ENCODE measurements around the gene OR51B4.
"Not testable (repeated sequence)": the region's sequence is repeated elsewhere in the genome, so short reads cannot be mapped to it uniquely, and the experiment has no call there.

OR51B4 gene

GRCh38 chr11:5300251-5300650 lies 1.5 kb downstream of the OR51B4 start:
- H3K9me3 ChIP-seq = no peaks in the 10 kb centered on the region
- DNase-seq = no peak
- no peak overlapping the region for H3K4me3 ChIP-seq (ENCODE audit: low read depth, low read length)
- no peaks in the 10 kb centered on the region for H3K36me3 ChIP-seq
- no peak for TF ChIP-seq CTCF (IDR thresholded peaks at IDR 0.05; ENCODE audit: low read depth, low read length)
- no peaks in the 10 kb centered on the region for H3K27me3 ChIP-seq
- no peaks in the 10 kb centered on the region for H3K4me1 ChIP-seq

GRCh38 chr11:5298451-5298850 lies 3.3 kb downstream of the OR51B4 start:
- no peak for DNase-seq
- Histone ChIP-seq H3K9me3 (no peaks in the 10 kb centered on the region), H3K36me3 (no peaks in the 10 kb centered on the region), H3K4me1 (no peaks in the 10 kb centered on the region), H3K4me3 (ENCODE audit: low read depth, low read length) (no peak overlapping the region), H3K27me3 (no peaks in the 10 kb centered on the region)
- no peak for TF ChIP-seq CTCF (IDR thresholded peaks at IDR 0.05; ENCODE audit: low read depth, low read length)

- no peaks in the 10 kb centered on the region for H3K27me3 ChIP-seq
- DNase-seq = no peak
- H3K36me3 ChIP-seq = no peaks in the 10 kb centered on the region
- no peak overlapping the region for H3K4me3 ChIP-seq (ENCODE audit: low read depth, low read length)
- TF ChIP-seq CTCF (IDR thresholded peaks at IDR 0.05; ENCODE audit: low read depth, low read length) = no peak
- H3K9me3 ChIP-seq = no peaks in the 10 kb centered on the region
- H3K4me1 ChIP-seq = no peaks in the 10 kb centered on the region
Measured at GRCh38 chr11:5297721-5298323, 3.9 kb downstream of the OR51B4 start.

GRCh38 chr11:5294342-5294995 lies 7.3 kb downstream of the OR51B4 start:
- DNase-seq; H3K9me3 ChIP-seq; H3K4me3 ChIP-seq (ENCODE audit: low read depth, low read length); H3K36me3 ChIP-seq; H3K4me1 ChIP-seq; H3K27me3 ChIP-seq: not testable (repeated sequence)

- Histone ChIP-seq H3K4me1 (no peaks in the 10 kb centered on the region), H3K27me3 (no peaks in the 10 kb centered on the region), H3K36me3 (no peaks in the 10 kb centered on the region), H3K4me3 (ENCODE audit: low read depth, low read length) (no peak overlapping the region), H3K9me3 (no peaks in the 10 kb centered on the region)
- no peak for DNase-seq
- no peak for TF ChIP-seq CTCF (IDR thresholded peaks at IDR 0.05; ENCODE audit: low read depth, low read length)
Measured at GRCh38 chr11:5293028-5293427, 8.7 kb downstream of the OR51B4 start.

- DNase-seq = no peak
- no peaks in the 10 kb centered on the region for H3K4me1 ChIP-seq
- TF ChIP-seq CTCF (IDR thresholded peaks at IDR 0.05; ENCODE audit: low read depth, low read length) = peak; percentile 17; the same call in 1 of the 2 replicates
- H3K9me3 ChIP-seq = no peaks in the 10 kb centered on the region
- no peak overlapping the region for H3K4me3 ChIP-seq (ENCODE audit: low read depth, low read length)
- H3K27me3 ChIP-seq = no peaks in the 10 kb centered on the region
- no peaks in the 10 kb centered on the region for H3K36me3 ChIP-seq
Measured at GRCh38 chr11:5291207-5291838, 10.4 kb downstream of the OR51B4 start.
